Stomach smooth muscle (tissue), 2 donors: ENCODE results near the gene AAMDC.

Experiments
- H3K27ac ChIP-seq: one replicate; pipeline ENCODE4 v1.7.0; 2013; ENCODE audit warnings: mild to moderate bottlenecking, low read length, inconsistent platforms
- H3K27me3 ChIP-seq, 2 donors: one replicate each; pipeline ENCODE4 v1.7.0; 2013; ENCODE audit warnings: low read length in 2 of 2; ENCODE audit not compliant: insufficient read depth in 2 of 2, control insufficient read depth in 1 of 2
- H3K36me3 ChIP-seq, 2 donors: one replicate each; pipeline ENCODE4 v1.7.0; 2013; ENCODE audit warnings: low read length in 2 of 2; ENCODE audit not compliant: control insufficient read depth in 2 of 2, insufficient read depth in 2 of 2
- H3K4me1 ChIP-seq: one replicate; pipeline ENCODE4 v1.7.0; 2013; ENCODE audit warnings: low read length; ENCODE audit not compliant: control insufficient read depth, insufficient read depth
- H3K4me3 ChIP-seq, 2 donors: one replicate each; pipeline ENCODE4 v1.7.0; 2013; ENCODE audit warnings: low read length in 2 of 2
- H3K9ac ChIP-seq, 2 donors: one replicate each; pipeline ENCODE4 v1.7.0; 2013; ENCODE audit warnings: low read length in 2 of 2, mild to moderate bottlenecking in 1 of 2
- H3K9me3 ChIP-seq, 2 donors: one replicate each; pipeline ENCODE4 v1.7.0; 2013; ENCODE audit warnings: low read length in 2 of 2; ENCODE audit not compliant: control insufficient read depth in 2 of 2
- donor health status: healthy.
- donor health status: Pancreatic carcinoma.

Gene AAMDC

DNA sequence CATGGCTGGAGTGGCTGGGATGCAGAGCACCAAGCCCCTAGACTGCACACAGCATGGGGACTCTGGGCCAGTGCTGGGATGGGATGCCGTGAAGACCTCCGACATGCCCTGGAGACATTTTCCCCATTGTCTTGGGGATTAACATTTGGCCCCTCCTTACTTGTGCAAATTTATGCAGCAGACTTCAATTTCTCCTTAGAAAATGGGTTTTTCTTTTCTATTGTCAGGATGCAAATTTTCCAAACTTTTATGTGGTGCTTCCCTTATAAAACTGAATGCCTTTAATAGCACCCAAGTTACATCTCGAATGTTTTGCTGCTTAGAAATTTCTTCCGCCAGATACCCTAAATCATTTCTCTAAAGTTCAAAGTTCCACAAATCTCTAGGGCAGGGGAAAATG, 29.6 kb upstream of the AAMDC start:
- H3K9ac ChIP-seq: no peak overlapping the region
- H3K27me3 ChIP-seq: no peaks in the 10 kb centered on the region
- no peak overlapping the region for H3K4me3 ChIP-seq
- H3K4me1 ChIP-seq: no peaks in the 10 kb centered on the region
- no peaks in the 10 kb centered on the region for H3K36me3 ChIP-seq
- no peaks in the 10 kb centered on the region for H3K9me3 ChIP-seq
- no peak overlapping the region for H3K27ac ChIP-seq

DNA sequence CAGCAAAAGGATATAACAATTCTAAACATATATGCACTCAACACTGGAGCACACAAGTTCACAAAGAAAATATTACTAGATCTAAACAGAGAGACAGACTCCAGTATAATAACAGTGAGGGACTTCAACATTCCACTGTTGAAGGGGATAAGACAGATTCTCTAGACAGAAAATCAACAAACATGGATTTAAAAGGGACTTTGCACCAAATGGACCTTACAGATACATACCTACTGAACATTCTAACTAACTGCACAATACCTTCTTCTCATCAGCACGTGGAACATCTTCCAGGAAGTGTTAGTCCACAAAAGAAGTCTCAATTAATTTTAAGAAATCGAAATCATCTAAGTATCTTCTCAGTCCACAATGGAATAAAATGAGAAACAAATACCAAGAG, 27.0 kb upstream of the AAMDC start:
- no peaks in the 10 kb centered on the region for H3K36me3 ChIP-seq
- H3K27me3 ChIP-seq: no peaks in the 10 kb centered on the region
- no peak overlapping the region for H3K27ac ChIP-seq
- H3K4me3 ChIP-seq: no peak overlapping the region
- no peaks in the 10 kb centered on the region for H3K9me3 ChIP-seq
- no peak overlapping the region for H3K9ac ChIP-seq
- H3K4me1 ChIP-seq: no peaks in the 10 kb centered on the region

DNA sequence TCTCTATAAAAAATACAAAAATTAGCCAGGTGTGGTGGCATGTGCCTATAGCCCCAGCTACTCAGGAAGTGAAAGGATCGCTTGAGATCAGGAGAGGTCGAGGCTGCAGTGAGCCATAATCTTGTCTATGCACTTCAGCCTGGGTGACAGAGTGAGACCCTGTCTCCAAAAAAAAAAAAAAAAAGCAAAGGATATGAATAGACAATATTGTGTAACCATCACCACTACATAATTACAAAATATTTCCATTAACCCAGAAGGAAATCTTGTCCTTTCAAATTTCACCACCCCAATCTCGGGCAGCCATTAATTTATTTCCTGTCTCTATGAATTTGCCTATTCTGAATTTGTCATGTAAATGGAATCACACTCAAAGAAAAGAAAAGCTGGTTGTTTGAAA, 21.6 kb upstream of the AAMDC start:
- Histone ChIP-seq H3K9ac (no peak overlapping the region), H3K36me3 (peaks cover 0 to 2% of the 10 kb centered on the region in 2 donors), H3K27ac (no peak overlapping the region), H3K4me1 (no peaks in the 10 kb centered on the region), H3K9me3 (no peaks in the 10 kb centered on the region), H3K27me3 (no peaks in the 10 kb centered on the region), H3K4me3 (no peak overlapping the region)

DNA sequence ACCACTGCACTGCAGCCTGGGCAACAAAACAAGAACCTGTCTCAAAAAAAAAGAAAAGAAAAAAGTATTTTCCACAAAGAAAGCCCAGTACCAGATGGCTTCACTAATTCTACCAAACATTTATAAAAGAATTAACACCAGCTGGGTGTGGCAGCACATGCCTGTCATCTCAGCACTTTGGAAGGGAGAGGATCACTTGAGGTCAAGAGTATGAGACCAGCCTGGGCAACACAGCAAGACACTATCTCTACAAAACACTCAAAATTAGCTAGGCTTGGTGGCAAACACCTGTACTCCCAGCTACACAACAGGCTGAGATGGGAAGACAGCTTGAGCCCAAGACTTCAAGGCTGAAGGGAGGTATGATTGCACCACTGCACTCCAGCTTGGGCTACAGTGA, 20.5 kb upstream of the AAMDC start:
- H3K9me3 ChIP-seq: no peaks in the 10 kb centered on the region
- H3K9ac ChIP-seq: no peak overlapping the region
- peaks cover 0 to 2% of the 10 kb centered on the region in 2 donors for H3K36me3 ChIP-seq
- H3K4me3 ChIP-seq: no peak overlapping the region
- H3K4me1 ChIP-seq: no peaks in the 10 kb centered on the region
- no peaks in the 10 kb centered on the region for H3K27me3 ChIP-seq
- no peak overlapping the region for H3K27ac ChIP-seq

DNA sequence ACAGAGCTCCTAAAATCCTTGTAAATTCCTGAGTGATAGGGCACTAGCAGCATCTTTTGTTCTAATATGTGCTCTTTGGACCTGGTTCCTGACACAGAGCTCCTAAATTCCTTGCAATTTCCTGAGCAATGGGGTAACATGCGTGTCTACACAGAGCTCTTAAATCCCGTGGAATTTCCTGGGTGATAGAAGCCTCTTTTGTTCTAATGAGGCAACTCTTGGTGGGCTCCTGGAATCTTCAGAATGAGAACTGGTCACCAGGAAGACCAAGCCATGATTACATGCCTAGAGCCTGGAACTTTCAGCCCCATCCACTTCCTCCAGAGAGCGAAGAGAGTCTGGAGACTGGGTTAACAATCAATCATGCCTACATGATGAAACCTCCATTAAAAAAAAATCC, 19.5 kb upstream of the AAMDC start:
- no peak overlapping the region for H3K9ac ChIP-seq
- H3K27me3 ChIP-seq: no peaks in the 10 kb centered on the region
- no peak overlapping the region for H3K27ac ChIP-seq
- H3K9me3 ChIP-seq: no peaks in the 10 kb centered on the region
- H3K36me3 ChIP-seq: peaks cover 0 to 2% of the 10 kb centered on the region in 2 donors
- no peak overlapping the region for H3K4me3 ChIP-seq
- no peaks in the 10 kb centered on the region for H3K4me1 ChIP-seq

DNA sequence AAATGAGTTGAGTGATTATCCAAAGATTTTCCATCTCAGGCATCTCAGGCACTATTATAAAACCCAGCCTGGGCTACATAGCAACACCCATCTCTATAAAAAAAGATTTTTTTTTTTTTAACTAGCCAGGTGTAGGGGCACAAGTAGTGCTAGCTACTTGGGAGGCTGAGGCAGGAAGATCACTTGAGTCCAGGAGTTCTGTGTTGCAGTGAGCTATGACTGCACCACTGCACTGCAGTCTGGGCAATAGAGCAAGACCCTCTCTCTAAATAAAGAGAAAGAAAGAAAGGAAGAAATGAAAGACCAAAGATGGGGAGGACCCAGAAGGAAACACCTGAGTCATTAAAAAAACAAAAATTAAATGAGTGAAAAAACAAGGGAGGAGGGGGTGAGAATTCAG, 14.5 kb upstream of the AAMDC start:
- no peak overlapping the region for H3K4me3 ChIP-seq
- H3K9ac ChIP-seq: no peak overlapping the region
- no peak overlapping the region for H3K27ac ChIP-seq
- H3K4me1 ChIP-seq: no peaks in the 10 kb centered on the region
- H3K36me3 ChIP-seq: no peaks in the 10 kb centered on the region
- no peaks in the 10 kb centered on the region for H3K27me3 ChIP-seq
- H3K9me3 ChIP-seq: no peaks in the 10 kb centered on the region

DNA sequence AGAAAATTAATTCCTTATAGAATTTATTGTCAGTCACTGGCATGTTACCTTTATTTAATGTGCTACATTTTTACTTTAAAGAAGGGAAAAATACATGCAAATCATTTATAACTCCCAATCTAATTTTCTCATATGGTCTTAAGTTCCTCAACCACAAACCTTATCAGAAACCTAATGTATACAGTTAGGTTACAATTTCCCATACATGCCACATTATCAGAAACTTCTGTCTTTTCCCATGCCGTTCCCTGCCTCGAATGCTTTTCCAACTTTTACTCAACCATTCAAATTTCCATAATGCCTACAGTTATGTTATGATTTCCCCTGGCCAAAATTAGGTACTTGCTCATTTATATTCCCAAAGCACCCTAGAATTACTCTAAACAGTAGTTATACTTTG, 14.0 kb upstream of the AAMDC start:
- H3K9me3 ChIP-seq: no peaks in the 10 kb centered on the region
- H3K4me1 ChIP-seq: no peaks in the 10 kb centered on the region
- no peak overlapping the region for H3K9ac ChIP-seq
- no peaks in the 10 kb centered on the region for H3K27me3 ChIP-seq
- no peak overlapping the region for H3K4me3 ChIP-seq
- peaks cover 0 to 2% of the 10 kb centered on the region in 2 donors for H3K36me3 ChIP-seq
- no peak overlapping the region for H3K27ac ChIP-seq

DNA sequence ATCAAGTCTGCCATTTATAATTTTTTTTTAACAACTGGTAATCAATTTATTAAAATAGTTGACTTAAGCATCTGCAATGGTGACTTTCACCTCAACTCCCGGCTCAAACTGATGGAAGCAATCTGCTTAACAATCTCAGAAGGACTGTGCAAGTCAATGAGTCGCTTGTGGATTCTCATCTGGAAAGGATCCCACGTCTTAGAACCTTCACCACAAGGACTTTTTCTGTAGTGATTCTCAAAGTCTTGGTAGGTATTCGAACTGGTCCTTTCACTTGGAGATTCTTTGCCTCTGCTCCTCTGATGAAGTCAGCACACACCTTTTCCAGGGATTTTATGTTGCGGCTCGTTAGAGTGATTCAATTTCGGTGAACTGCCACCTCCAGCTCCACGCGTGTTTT, 7.7 kb upstream of the AAMDC start:
- Histone ChIP-seq H3K9me3 (no peaks in the 10 kb centered on the region), H3K4me1 (no peaks in the 10 kb centered on the region), H3K36me3 (peaks cover 0 to 2% of the 10 kb centered on the region in 2 donors), H3K4me3 (no peak overlapping the region), H3K9ac (no peak overlapping the region), H3K27me3 (no peaks in the 10 kb centered on the region), H3K27ac (no peak overlapping the region)

DNA sequence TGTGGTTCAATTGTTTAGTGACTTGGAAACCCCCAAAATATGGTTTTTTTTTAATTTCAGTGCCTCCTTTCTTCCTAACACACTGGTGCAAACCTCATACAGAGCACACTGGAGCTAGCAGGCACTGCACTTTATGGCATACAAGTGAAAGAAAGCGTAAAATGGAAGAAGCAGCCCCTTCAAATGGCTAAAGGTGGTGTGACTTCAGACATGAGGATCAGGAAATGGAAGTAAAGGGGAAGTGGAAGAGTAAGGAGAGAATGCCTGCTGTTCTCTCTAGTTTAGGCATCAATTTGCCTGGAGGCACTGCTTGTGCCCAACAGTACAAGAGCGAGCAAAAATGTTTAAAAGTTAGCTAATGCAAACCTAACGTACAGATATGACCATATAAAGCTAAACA, 6.1 kb upstream of the AAMDC start:
- Histone ChIP-seq H3K27ac (no peak overlapping the region), H3K4me3 (no peak overlapping the region), H3K9me3 (no peaks in the 10 kb centered on the region), H3K36me3 (peaks cover 0 to 2% of the 10 kb centered on the region in 2 donors), H3K4me1 (peaks cover 10% of the 10 kb centered on the region), H3K27me3 (no peaks in the 10 kb centered on the region), H3K9ac (no peak overlapping the region)

DNA sequence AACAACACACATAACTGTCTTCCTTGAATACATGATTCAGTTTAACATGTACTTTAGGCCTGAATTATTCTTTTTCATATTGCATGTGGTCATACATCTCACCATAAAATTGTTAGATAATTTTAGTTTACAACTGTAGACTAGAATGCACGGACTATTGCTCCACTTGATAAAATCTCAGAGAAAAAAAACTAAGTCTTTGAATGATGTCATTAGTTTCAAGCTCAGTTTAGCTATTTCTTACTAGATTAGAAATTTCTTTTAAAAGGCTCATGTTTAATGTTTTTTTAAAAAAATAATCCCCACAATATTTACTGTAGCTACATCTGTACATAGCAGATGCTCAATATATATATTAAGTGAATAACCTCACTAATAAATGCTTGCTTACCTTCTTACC, 5.5 kb upstream of the AAMDC start:
- Histone ChIP-seq H3K36me3 (peaks cover 0 to 2% of the 10 kb centered on the region in 2 donors), H3K4me1 (peaks cover 10% of the 10 kb centered on the region)

DNA sequence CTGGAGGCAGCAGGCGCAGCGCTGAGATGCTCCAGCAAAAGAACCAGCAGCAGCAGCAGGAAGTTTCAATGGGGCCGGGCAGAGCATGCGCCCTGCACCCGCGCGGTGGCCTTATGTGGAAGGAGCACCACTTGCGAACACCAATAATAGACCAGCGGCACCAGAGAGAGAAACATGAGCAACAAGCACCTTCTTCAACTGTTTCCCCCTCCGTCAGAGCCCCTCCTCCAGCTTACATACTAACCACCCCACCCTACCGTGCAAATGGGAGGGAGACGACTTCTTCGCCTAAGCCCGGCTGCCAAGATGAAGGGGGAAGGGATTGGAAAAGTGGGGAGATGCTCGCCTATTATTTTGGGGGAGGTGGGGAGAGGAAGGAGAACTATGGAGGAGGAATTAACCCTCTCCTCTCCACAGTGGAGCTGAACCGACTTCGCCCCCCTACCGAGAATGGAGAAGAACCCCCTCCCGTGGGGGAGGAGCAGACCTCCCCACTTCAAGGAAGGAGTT, 1.5 kb upstream of the AAMDC start:
- Histone ChIP-seq H3K27me3 (no peaks in the 10 kb centered on the region), H3K4me1 (peaks cover 17% of the 10 kb centered on the region), H3K36me3 (no peaks in the 10 kb centered on the region), H3K27ac (peak overlapping the region; percentile 85), H3K4me3 (peak overlapping the region; percentile 84 to 96), H3K9ac (peak overlapping the region; percentile 82 to 84), H3K9me3 (no peaks in the 10 kb centered on the region)

More for the DNA sequence above, 5.5 kb upstream of the AAMDC start:
- no peak overlapping the region for H3K9ac ChIP-seq
- H3K27me3 ChIP-seq: no peaks in the 10 kb centered on the region
- no peak overlapping the region for H3K4me3 ChIP-seq
- no peak overlapping the region for H3K27ac ChIP-seq
- no peaks in the 10 kb centered on the region for H3K9me3 ChIP-seq
